HEK293 (cell line): ENCODE results near the gene RSPO4.

Experiments used
- CTCF ChIA-PET: fragments of 350-600 bp; formaldehyde crosslinking; extraction: SDS; loops from one replicate; lab custom pipeline; 2021; ENCODE audit warnings: antibody characterized with exemption; lab: Yijun Ruan, JAX
- POLR2A ChIA-PET: fragments of 300-600 bp; formaldehyde crosslinking; extraction: SDS; loops from one replicate; lab custom pipeline; 2020; ENCODE audit warnings: antibody characterized with exemption, inconsistent platforms; lab: Yijun Ruan, JAX
- H3K27ac ChIP-seq: fragments of 200-500 bp; sonication (Bioruptor generic); 2 replicates; pipeline ENCODE4 v1.5.1; 2014; ENCODE audit warnings: low read depth, low read length, control low read depth, inconsistent platforms; ENCODE audit errors: extremely low read depth
- H3K36me3 ChIP-seq, 2 experiments: fragments of 200-500 bp in 1 of 2; sonication (Bioruptor generic) in 1 of 2; 1 replicate in 1 of 2; 2 replicates in 1 of 2; pipeline ENCODE4 v1.5.1; 2014 to 2017; ENCODE audit warnings: inconsistent platforms in 2 of 2, low read length in 2 of 2; ENCODE audit not compliant: control insufficient read depth in 2 of 2, insufficient read depth in 1 of 2
- H3K4me1 ChIP-seq: fragments of 200-500 bp; sonication (Bioruptor generic); 2 replicates; pipeline ENCODE4 v1.5.1; 2014; ENCODE audit warnings: mild to moderate bottlenecking, low read length, inconsistent platforms; ENCODE audit not compliant: control insufficient read depth, insufficient read depth
- H3K4me3 ChIP-seq: 2 replicates; pipeline ENCODE4 v1.5.1; 2011; ENCODE audit warnings: low read depth, mild to moderate bottlenecking, control low read depth, low read length, moderate library complexity
- H3K9me3 ChIP-seq: fragments of 200-500 bp; sonication (Bioruptor generic); 2 replicates; pipeline ENCODE4 v1.5.1; 2014; ENCODE audit warnings: low read depth, low read length, inconsistent platforms; ENCODE audit not compliant: control insufficient read depth, insufficient read depth
- FEZF1 ChIP-seq: fragments of 450-650 bp; formaldehyde crosslinking; IDR thresholded peaks from 2 replicates; pipeline ENCODE4 v1.5.1; 2016; ENCODE audit warnings: missing biosample characterization, missing genetic modification characterization
- HOXD13 ChIP-seq: sonication (generic); formaldehyde crosslinking; IDR thresholded peaks from 2 replicates; pipeline ENCODE4 v1.8.0; 2022; ENCODE audit warnings: missing genetic modification reagents, borderline replicate concordance
- SALL2 ChIP-seq: fragments of 450-650 bp; formaldehyde crosslinking; IDR thresholded peaks from 2 replicates; pipeline ENCODE4 v1.5.0; 2017; ENCODE audit warnings: missing biosample characterization, mild to moderate bottlenecking, missing genetic modification characterization, borderline replicate concordance
- TCF7L2 ChIP-seq: IDR thresholded peaks from 2 replicates; pipeline ENCODE4 v1.6.1; 2011; ENCODE audit warnings: low read depth, mild to moderate bottlenecking, inconsistent platforms, low read length, moderate library complexity, borderline replicate concordance
- ZNF24 ChIP-seq: fragments of 450-650 bp; formaldehyde crosslinking; IDR thresholded peaks from 2 replicates; pipeline ENCODE4 v1.5.1; 2016; ENCODE audit warnings: missing biosample characterization, missing genetic modification characterization
- ZNF391 ChIP-seq: fragments of 450-650 bp; formaldehyde crosslinking; IDR thresholded peaks from 2 replicates; pipeline ENCODE4 v1.5.1; 2016; ENCODE audit warnings: low read depth, missing biosample characterization, missing genetic modification characterization, borderline replicate concordance
- ZNF623 ChIP-seq: fragments of 450-650 bp; formaldehyde crosslinking; IDR thresholded peaks from 2 replicates; pipeline ENCODE4 v1.5.1; 2016; ENCODE audit warnings: missing biosample characterization, missing genetic modification characterization
- ZNF791 ChIP-seq: fragments of 450-650 bp; formaldehyde crosslinking; IDR thresholded peaks from 2 replicates; pipeline ENCODE4 v1.5.1; 2016; ENCODE audit warnings: missing biosample characterization, missing genetic modification characterization
- TF ChIP-seq, protein P1 (sequence below): fragments of 450-650 bp; formaldehyde crosslinking; IDR thresholded peaks from 2 replicates; pipeline ENCODE4 v1.5.1; 2016; ENCODE audit warnings: missing biosample characterization, missing genetic modification characterization
- TF ChIP-seq, protein P2 (sequence below): sonication (generic); formaldehyde crosslinking; IDR thresholded peaks from 2 replicates; pipeline ENCODE4 v1.8.1; 2022; ENCODE audit warnings: mild to moderate bottlenecking, moderate library complexity, missing genetic modification reagents
- TF ChIP-seq, protein P3 (sequence below): fragments of 450-650 bp; formaldehyde crosslinking; IDR thresholded peaks from 2 replicates; pipeline ENCODE4 v1.5.1; 2016; ENCODE audit warnings: missing biosample characterization, missing genetic modification characterization, borderline replicate concordance

Gene RSPO4

DNA sequence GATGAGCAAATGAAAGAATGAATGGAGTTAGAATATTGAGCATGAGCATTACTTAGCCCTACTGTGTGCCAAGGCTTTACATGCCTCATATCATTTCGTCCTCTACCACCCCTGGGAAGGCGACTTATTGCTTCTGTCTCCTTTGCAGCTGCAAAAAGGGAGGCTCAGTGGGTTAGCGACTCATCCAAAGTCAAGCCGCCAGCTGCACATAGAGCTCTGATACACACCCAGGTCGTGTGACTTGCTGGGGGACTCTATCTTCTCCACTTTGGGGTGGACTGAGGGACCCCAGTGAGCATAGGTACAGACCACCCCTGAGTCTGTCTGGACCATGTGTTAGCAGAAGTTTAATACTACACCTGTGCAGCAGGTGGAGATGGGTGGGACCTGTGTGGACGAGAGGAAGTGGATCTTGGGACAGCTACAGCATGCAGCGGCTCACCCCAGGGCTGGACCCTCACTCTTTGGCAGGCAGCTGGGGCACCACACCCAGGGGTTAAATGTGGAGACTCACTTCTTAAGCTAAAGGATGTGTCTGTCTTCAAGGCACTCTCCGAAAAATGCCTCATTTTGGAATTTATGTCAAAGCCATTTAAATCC lies 49.8 kb downstream of the RSPO4 start (continued):
- TF ChIP-seq TCF7L2, result no peak
- TF ChIP-seq, all 188 proteins: peak for 0

DNA sequence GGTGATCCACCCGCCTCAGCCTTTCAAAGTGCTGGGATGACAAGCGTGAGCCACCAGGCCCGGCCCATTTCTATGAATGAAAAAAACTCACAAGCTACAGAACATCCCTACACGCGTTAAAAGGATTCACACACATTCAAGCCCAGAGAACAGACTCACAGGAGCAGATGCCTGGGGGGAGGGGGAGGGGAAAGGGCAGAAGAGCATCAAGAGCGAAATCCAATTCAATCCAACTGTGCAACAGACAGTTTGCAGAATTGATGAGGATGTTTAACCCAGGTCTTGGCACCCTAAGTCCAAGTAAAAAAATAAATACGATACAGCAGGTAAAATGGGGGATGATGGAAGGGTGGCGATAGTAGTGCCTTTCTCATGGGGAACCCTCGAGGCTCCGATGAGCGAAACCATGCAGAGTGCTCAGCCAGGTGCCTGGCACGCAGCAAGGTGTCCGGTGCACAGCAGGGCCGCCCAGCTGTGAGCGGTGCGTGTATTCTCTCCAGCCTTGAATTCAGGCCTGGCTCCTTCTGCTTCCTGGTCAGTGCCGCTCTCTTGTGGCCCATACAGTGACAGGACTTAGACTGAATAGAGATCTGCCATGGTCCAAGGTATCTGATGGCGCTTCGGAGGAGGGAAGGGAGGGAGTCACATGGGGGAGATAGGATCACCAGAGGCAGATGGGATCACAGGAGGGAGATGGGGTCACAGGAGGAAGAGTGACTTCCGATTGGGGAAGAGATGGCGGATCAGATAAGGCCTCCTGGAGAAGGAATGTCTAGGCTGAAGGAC lies 50.5 kb downstream of the RSPO4 start:
- H3K4me3 ChIP-seq, result no peak overlapping the region
- TF ChIP-seq ZNF391 (tag by site-specific recombination) (no peak), FEZF1 (tag by site-specific recombination) (no peak), HOXD13 (no peak), ZNF24 (tag by site-specific recombination) (no peak), ZNF791 (tag by site-specific recombination) (no peak)
- TF ChIP-seq, protein P1, sequence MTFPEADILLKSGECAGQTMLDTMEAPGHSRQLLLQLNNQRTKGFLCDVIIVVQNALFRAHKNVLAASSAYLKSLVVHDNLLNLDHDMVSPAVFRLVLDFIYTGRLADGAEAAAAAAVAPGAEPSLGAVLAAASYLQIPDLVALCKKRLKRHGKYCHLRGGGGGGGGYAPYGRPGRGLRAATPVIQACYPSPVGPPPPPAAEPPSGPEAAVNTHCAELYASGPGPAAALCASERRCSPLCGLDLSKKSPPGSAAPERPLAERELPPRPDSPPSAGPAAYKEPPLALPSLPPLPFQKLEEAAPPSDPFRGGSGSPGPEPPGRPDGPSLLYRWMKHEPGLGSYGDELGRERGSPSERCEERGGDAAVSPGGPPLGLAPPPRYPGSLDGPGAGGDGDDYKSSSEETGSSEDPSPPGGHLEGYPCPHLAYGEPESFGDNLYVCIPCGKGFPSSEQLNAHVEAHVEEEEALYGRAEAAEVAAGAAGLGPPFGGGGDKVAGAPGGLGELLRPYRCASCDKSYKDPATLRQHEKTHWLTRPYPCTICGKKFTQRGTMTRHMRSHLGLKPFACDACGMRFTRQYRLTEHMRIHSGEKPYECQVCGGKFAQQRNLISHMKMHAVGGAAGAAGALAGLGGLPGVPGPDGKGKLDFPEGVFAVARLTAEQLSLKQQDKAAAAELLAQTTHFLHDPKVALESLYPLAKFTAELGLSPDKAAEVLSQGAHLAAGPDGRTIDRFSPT (tag by site-specific recombination), result no peak
- TF ChIP-seq, protein P2, sequence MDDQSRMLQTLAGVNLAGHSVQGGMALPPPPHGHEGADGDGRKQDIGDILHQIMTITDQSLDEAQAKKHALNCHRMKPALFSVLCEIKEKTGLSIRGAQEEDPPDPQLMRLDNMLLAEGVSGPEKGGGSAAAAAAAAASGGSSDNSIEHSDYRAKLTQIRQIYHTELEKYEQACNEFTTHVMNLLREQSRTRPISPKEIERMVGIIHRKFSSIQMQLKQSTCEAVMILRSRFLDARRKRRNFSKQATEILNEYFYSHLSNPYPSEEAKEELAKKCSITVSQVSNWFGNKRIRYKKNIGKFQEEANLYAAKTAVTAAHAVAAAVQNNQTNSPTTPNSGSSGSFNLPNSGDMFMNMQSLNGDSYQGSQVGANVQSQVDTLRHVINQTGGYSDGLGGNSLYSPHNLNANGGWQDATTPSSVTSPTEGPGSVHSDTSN (CRISPR knock-in tag), result no peak
- H3K27ac ChIP-seq, result no peak overlapping the region
- ChIA-PET CTCF (interaction anchor here (0.6 to 2.0 kb wide), 4 partner anchors 134 to 212 kb away, joined by 3 to 10 read pairs (median 6); no protein-coding TSS in a partner anchor), POLR2A (no interaction called here)
- H3K4me1 ChIP-seq, result no peaks in the 10 kb centered on the region
- no peaks in the 10 kb centered on the region for H3K36me3 ChIP-seq
- no peaks in the 10 kb centered on the region for H3K9me3 ChIP-seq

DNA sequence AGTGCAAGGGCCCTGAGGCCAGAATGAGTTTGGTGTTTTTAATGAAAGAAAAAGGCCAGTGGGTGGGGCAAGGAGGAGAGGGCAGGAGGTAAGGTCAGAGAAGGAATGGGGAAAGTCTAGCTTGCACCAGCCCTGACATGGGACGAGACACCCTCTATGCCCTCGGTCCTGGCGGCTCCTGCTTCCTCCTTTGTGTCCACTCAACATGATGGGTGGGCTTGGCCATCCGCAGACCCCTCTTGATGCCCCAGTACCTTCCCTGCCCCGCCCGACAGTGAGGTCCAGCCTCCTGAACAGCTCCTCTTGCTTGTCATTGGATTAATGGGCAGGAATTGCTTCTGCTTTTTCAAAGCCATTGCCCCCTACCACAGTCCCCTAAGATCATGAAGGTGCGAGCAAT lies 52.4 kb downstream of the RSPO4 start:
- Histone ChIP-seq H3K4me3 (no peak overlapping the region), H3K27ac (no peak overlapping the region), H3K4me1 (no peaks in the 10 kb centered on the region), H3K36me3 (no peaks in the 10 kb centered on the region), H3K9me3 (no peaks in the 10 kb centered on the region)
- TF ChIP-seq ZNF623 (tag by site-specific recombination) (peak; percentile 52), SALL2 (tag by site-specific recombination) (no peak)
- TF ChIP-seq, protein P3, sequence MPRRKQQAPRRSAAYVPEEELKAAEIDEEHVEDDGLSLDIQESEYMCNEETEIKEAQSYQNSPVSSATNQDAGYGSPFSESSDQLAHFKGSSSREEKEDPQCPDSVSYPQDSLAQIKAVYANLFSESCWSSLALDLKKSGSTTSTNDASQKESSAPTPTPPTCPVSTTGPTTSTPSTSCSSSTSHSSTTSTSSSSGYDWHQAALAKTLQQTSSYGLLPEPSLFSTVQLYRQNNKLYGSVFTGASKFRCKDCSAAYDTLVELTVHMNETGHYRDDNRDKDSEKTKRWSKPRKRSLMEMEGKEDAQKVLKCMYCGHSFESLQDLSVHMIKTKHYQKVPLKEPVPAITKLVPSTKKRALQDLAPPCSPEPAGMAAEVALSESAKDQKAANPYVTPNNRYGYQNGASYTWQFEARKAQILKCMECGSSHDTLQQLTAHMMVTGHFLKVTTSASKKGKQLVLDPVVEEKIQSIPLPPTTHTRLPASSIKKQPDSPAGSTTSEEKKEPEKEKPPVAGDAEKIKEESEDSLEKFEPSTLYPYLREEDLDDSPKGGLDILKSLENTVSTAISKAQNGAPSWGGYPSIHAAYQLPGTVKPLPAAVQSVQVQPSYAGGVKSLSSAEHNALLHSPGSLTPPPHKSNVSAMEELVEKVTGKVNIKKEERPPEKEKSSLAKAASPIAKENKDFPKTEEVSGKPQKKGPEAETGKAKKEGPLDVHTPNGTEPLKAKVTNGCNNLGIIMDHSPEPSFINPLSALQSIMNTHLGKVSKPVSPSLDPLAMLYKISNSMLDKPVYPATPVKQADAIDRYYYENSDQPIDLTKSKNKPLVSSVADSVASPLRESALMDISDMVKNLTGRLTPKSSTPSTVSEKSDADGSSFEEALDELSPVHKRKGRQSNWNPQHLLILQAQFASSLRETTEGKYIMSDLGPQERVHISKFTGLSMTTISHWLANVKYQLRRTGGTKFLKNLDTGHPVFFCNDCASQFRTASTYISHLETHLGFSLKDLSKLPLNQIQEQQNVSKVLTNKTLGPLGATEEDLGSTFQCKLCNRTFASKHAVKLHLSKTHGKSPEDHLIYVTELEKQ, result no peak
- CTCF ChIA-PET, result interaction anchor here (1.4 to 2.5 kb wide), 2 partner anchors 116 to 134 kb away, joined by 4 to 8 read pairs; partner anchors contain the start of gene FAM110A
- POLR2A ChIA-PET, result no interaction called here
